HCT116 (cell line): Measurements from ENCODE around the gene MAML1. TPM values are rescaled to one million over a fixed set of nuclear protein-coding genes. Genes with fewer than 3 reads are reported as not detected.

ENCODE experiments used
- ATAC-seq: fragments of 200-7000 bp; cut with Tn5 transposase; 2 replicates; pipeline ENCODE4 v1.9.1; 2020; ENCODE audit warnings: mild to moderate bottlenecking, moderate library complexity
- BruUV-seq: library from RNA; stranded (reverse); fragments of 400-500 nt; replicated peaks from 2 replicates; lab custom pipeline; 2021; lab: Mats Ljungman, UMichigan
- CTCF ChIA-PET: fragments of 300-600 bp; sonication (Branson Sonifier 250); formaldehyde crosslinking; loops from one replicate; lab custom pipeline; 2021; ENCODE audit warnings: antibody characterized with exemption; lab: Charles Lee
- POLR2A ChIA-PET: fragments of 300-600, 350-600 bp; sonication (Branson Sonifier 250); formaldehyde crosslinking; loops from one replicate; lab custom pipeline; 2021; ENCODE audit warnings: antibody characterized with exemption; lab: Charles Lee
- RAD21 ChIA-PET, 2 experiments: fragments of 300-600 bp; sonication (Branson Sonifier 250); formaldehyde crosslinking; loops; one replicate each; lab custom pipeline; 2023; ENCODE audit warnings: low total read pairs in 2 of 2; ENCODE audit not compliant: uncharacterized antibody in 2 of 2, unreplicated experiment in 2 of 2, low non-redundant PET in 1 of 2; lab: Charles Lee
- DNase-seq: peaks from one replicate; pipeline ENCODE4 v3.0.0-alpha.2; 2010; ENCODE audit warnings: low read depth, low spot score
- H2AFZ ChIP-seq: fragments of 200-600 bp; shearing (Covaris generic), sonication (generic); 2 replicates; pipeline ENCODE4 v1.6.1; 2017; ENCODE audit warnings: low read depth, mixed run types, mixed read lengths, antibody characterized with exemption, low read length; ENCODE audit not compliant: poor library complexity, severe bottlenecking
- H3K27ac ChIP-seq: 2 replicates; pipeline ENCODE4 v1.5.1; 2012; ENCODE audit warnings: low read depth, low read length
- H3K27me3 ChIP-seq: fragments of 200-600 bp; sonication (generic); 2 replicates; pipeline ENCODE4 v1.6.1; 2016; ENCODE audit warnings: mixed run types, low read length, mixed read lengths; ENCODE audit not compliant: insufficient read depth
- H3K36me3 ChIP-seq, 2 experiments: fragments of 200-500 bp in 1 of 2; fragments of 200-600 bp in 1 of 2; sonication (Bioruptor generic) in 1 of 2; sonication (generic) in 1 of 2; 2 replicates each; pipeline versions ENCODE4 v1.5.1 to v1.6.1; 2014 to 2016; ENCODE audit warnings: low read length in 2 of 2, inconsistent platforms in 1 of 2, mixed read lengths in 1 of 2, mixed run types in 1 of 2; ENCODE audit not compliant: insufficient read depth in 2 of 2, control insufficient read depth in 1 of 2
- H3K4me1 ChIP-seq, 2 experiments: fragments of 200-600 bp in 1 of 2; sonication (generic) in 1 of 2; 2 replicates each; pipeline versions ENCODE4 v1.5.1 to v1.6.1; 2012 to 2017; ENCODE audit warnings: low read length in 2 of 2, inconsistent platforms in 1 of 2, mild to moderate bottlenecking in 1 of 2, mixed read lengths in 1 of 2, mixed run types in 1 of 2, moderate library complexity in 1 of 2; ENCODE audit not compliant: insufficient read depth in 2 of 2, control insufficient read depth in 1 of 2
- H3K4me2 ChIP-seq: fragments of 200-600 bp; sonication (generic); 2 replicates; pipeline ENCODE4 v1.6.1; 2017; ENCODE audit warnings: mixed run types, low read length, mixed read lengths
- H3K4me3 ChIP-seq, 2 experiments: fragments of 200-600 bp in 1 of 2; sonication (generic) in 1 of 2; replicated peaks in 1 of 2; 2 replicates each; pipeline ENCODE4 v1.5.1; 2011 to 2016; ENCODE audit warnings: low read length in 2 of 2, control low read depth in 1 of 2, low read depth in 1 of 2, mild to moderate bottlenecking in 1 of 2, mixed read lengths in 1 of 2, mixed run types in 1 of 2
- H3K79me2 ChIP-seq: fragments of 200-600 bp; sonication (generic); 2 replicates; pipeline ENCODE4 v1.6.1; 2017; ENCODE audit warnings: mild to moderate bottlenecking, mixed run types, low read length, moderate library complexity, mixed read lengths; ENCODE audit not compliant: insufficient read depth
- H3K9ac ChIP-seq: fragments of 200-600 bp; sonication (generic); 2 replicates; pipeline ENCODE4 v1.6.1; 2016; ENCODE audit warnings: low read length, mixed read lengths
- H3K9me2 ChIP-seq: fragments of 200-600 bp; sonication (generic), shearing (Covaris generic); 2 replicates; pipeline ENCODE4 v1.6.1; 2017; ENCODE audit warnings: mixed run types, mild to moderate bottlenecking, moderate library complexity; ENCODE audit not compliant: insufficient read depth
- H3K9me3 ChIP-seq, 2 experiments: fragments of 200-500 bp in 1 of 2; fragments of 200-600 bp in 1 of 2; sonication (Bioruptor generic) in 1 of 2; sonication (generic) in 1 of 2; 2 replicates each; pipeline ENCODE4 v1.6.1; 2014 to 2017; ENCODE audit warnings: low read length in 2 of 2, mixed read lengths in 2 of 2, inconsistent platforms in 1 of 2, low read depth in 1 of 2, mild to moderate bottlenecking in 1 of 2, mixed run types in 1 of 2, moderate library complexity in 1 of 2; ENCODE audit not compliant: control insufficient read depth in 1 of 2, insufficient read depth in 1 of 2
- H4K20me1 ChIP-seq: fragments of 200-600 bp; sonication (generic), shearing (Covaris generic); 2 replicates; pipeline ENCODE4 v1.6.1; 2017; ENCODE audit warnings: mixed run types, mild to moderate bottlenecking, moderate library complexity; ENCODE audit not compliant: insufficient read depth
- CEBPB ChIP-seq: IDR thresholded peaks from 2 replicates; pipeline ENCODE4 v1.6.1; 2012; ENCODE audit warnings: low read depth
- EGR1 ChIP-seq: IDR thresholded peaks from 2 replicates; pipeline ENCODE4 v1.6.1; 2012; ENCODE audit warnings: low read depth
- POLR2A ChIP-seq: IDR thresholded peaks from 2 replicates; pipeline ENCODE4 v1.7.0; 2011; ENCODE audit warnings: borderline replicate concordance; ENCODE audit not compliant: insufficient read depth, insufficient read length; ENCODE audit errors: extremely low read depth
- POLR2AphosphoS5 ChIP-seq: IDR thresholded peaks from 2 replicates; pipeline ENCODE4 v1.6.1; 2011; ENCODE audit warnings: mild to moderate bottlenecking, low read depth, low read length, moderate library complexity
- TCF7L2 ChIP-seq: IDR thresholded peaks from 2 replicates; pipeline ENCODE4 v1.7.0; 2011; ENCODE audit warnings: borderline replicate concordance, inconsistent platforms; ENCODE audit not compliant: insufficient read depth, insufficient read length; ENCODE audit errors: extremely low read depth
- YY1 ChIP-seq: IDR thresholded peaks from 2 replicates; pipeline ENCODE4 v1.6.1; 2011; ENCODE audit warnings: low read length, low read depth, moderate library complexity, mild to moderate bottlenecking; ENCODE audit not compliant: insufficient replicate concordance; ENCODE audit errors: extremely low read depth
- intact Hi-C: fragments of 100-400 bp; cut with micrococcal nuclease; formaldehyde crosslinking; loops from 2 replicates; pipeline ENCODE4 v1.10.0; 2022
- total RNA-seq: library from RNA; stranded (reverse); gene quantifications from one replicate; pipeline ENCODE4 v1.2.1, GENCODE V29; 2021; ENCODE audit not compliant: unreplicated experiment
- TF ChIP-seq, protein P1 (sequence below), 3 experiments: fragments of 200-600 bp in 1 of 3; sonication (generic) in 1 of 3; IDR thresholded peaks in 2 of 3; conservative IDR thresholded peaks in 1 of 3; 2 replicates each; pipeline ENCODE4 v1.5.1; 2012 to 2017; ENCODE audit warnings: low read depth in 2 of 3, low read length in 2 of 3, antibody characterized with exemption in 1 of 3, borderline replicate concordance in 1 of 3, control low read depth in 1 of 3, mild to moderate bottlenecking in 1 of 3, mixed read lengths in 1 of 3, mixed run types in 1 of 3, moderate library complexity in 1 of 3; ENCODE audit not compliant: insufficient read depth in 1 of 3
- TF ChIP-seq, protein P2 (sequence below): IDR thresholded peaks from 2 replicates; pipeline ENCODE4 v1.6.1; 2011; ENCODE audit warnings: mild to moderate bottlenecking, low read length, moderate library complexity; ENCODE audit not compliant: insufficient replicate concordance; ENCODE audit errors: extremely low read depth

MAML1 gene
- total RNA-seq, 1 experiment from 2014 or later, result 29.5 TPM

DNA sequence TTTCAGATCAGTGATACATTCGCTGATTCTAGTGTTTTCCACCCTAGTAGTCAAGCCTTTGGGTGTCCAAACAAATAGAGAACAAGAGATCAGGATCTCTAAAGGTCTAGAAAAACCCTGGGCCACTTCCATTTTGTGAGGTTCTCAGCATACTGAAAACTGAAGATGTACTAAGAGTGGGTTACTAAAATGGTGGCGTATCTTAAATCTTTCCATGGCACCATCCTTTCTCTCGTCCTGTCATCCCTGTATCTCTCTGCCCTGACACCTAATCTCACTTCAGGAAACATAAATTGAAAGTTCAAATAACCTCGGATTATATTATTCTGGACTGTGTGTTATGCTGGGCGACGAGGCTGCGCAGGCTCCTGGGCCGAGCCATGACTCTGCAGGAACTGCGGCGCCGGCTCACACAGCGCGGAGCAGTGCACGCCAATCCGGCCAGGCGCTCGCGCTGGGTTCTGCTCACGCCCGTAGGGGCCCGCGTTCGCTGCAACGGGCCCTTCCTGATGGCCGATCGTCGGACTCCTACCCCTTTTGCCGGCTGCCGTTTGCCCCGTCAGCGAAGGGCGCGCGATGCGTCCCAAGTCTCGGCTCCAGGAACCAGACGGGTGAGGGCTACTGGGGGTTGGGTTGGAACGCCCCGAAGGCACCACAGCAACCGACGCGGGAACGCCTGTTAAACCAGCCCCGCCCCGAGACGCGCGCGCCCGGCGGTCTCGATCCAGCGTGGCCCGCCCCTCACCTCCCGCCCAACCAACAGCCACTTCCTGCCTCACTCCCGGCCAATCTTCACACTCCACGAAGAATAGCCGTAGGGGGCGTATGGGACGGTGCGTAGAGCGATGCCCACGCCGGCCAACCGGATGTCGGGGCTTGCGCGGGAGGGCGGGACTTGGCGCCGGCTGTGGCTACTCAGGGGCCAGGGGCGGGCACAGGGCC lies 34.4 kb upstream of the MAML1 start:
- TF ChIP-seq POLR2AphosphoS5 (peak; percentile 92), CEBPB (no peak), YY1 (peak; percentile 69), EGR1 (no peak), TCF7L2 (no peak), POLR2A (peak; percentile 30)
- TF ChIP-seq, protein P1, sequence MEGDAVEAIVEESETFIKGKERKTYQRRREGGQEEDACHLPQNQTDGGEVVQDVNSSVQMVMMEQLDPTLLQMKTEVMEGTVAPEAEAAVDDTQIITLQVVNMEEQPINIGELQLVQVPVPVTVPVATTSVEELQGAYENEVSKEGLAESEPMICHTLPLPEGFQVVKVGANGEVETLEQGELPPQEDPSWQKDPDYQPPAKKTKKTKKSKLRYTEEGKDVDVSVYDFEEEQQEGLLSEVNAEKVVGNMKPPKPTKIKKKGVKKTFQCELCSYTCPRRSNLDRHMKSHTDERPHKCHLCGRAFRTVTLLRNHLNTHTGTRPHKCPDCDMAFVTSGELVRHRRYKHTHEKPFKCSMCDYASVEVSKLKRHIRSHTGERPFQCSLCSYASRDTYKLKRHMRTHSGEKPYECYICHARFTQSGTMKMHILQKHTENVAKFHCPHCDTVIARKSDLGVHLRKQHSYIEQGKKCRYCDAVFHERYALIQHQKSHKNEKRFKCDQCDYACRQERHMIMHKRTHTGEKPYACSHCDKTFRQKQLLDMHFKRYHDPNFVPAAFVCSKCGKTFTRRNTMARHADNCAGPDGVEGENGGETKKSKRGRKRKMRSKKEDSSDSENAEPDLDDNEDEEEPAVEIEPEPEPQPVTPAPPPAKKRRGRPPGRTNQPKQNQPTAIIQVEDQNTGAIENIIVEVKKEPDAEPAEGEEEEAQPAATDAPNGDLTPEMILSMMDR (IDR thresholded peaks at IDR 0.05 in 2 of 3, conservative IDR thresholded peaks at IDR 0.05 in 1 of 3; ENCODE audit: borderline replicate concordance in 1 of 3, insufficient read depth in 1 of 3, low read depth in 2 of 3, low read length in 2 of 3), result no peak
- TF ChIP-seq, protein P2, sequence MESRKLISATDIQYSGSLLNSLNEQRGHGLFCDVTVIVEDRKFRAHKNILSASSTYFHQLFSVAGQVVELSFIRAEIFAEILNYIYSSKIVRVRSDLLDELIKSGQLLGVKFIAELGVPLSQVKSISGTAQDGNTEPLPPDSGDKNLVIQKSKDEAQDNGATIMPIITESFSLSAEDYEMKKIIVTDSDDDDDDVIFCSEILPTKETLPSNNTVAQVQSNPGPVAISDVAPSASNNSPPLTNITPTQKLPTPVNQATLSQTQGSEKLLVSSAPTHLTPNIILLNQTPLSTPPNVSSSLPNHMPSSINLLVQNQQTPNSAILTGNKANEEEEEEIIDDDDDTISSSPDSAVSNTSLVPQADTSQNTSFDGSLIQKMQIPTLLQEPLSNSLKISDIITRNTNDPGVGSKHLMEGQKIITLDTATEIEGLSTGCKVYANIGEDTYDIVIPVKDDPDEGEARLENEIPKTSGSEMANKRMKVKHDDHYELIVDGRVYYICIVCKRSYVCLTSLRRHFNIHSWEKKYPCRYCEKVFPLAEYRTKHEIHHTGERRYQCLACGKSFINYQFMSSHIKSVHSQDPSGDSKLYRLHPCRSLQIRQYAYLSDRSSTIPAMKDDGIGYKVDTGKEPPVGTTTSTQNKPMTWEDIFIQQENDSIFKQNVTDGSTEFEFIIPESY, result peak; percentile 49
- Histone ChIP-seq H3K36me3 (peaks cover 0 to 23% of the 10 kb centered on the region in 2 experiments; a peak in 1 of 4 replicates), H3K4me3 (peak overlapping the region; percentile 83 to 87), H3K27ac (peak overlapping the region; percentile 98), H3K27me3 (no peaks in the 10 kb centered on the region), H3K4me2 (peak overlapping the region; percentile 86), H3K4me1 (peaks cover 7 to 30% of the 10 kb centered on the region in 2 experiments; a peak in 3 of 4 replicates), H4K20me1 (peaks cover 3% of the 10 kb centered on the region; the same call in 1 of the 2 replicates), H3K79me2 (peaks cover 45% of the 10 kb centered on the region), H3K9me2 (no peaks in the 10 kb centered on the region), H3K9ac (peak overlapping the region; percentile 100), H2AFZ (no peak overlapping the region), H3K9me3 (no peaks in the 10 kb centered on the region)
- peak; percentile 90 for ATAC-seq
- TSS peak; percentile 93 for BruUV-seq
- RAD21 ChIA-PET, result no interaction called here
- CTCF ChIA-PET, result no interaction called here
- intact Hi-C loops, result loop anchor here (1.0 to 2.0 kb wide), 2 partner anchors 20 to 39 kb away; no protein-coding TSS in a partner anchor
- peak; percentile 97 for DNase-seq
- POLR2A ChIA-PET, result no interaction called here
